Superior temporal gyrus (tissue), 1 donor: ENCODE results near the gene MED27.
A peak's percentile ranks its signal among the peaks of the same experiment; 100 is the strongest.
"Not testable (repeated sequence)": the region's sequence is repeated elsewhere in the genome, so short reads cannot be mapped to it uniquely, and the experiment has no call there.

Experiments used
- DNase-seq: peaks from one replicate; pipeline ENCODE4 v3.0.0-alpha.2; 2016; ENCODE audit errors: extremely low spot score

The MED27 gene

DNA sequence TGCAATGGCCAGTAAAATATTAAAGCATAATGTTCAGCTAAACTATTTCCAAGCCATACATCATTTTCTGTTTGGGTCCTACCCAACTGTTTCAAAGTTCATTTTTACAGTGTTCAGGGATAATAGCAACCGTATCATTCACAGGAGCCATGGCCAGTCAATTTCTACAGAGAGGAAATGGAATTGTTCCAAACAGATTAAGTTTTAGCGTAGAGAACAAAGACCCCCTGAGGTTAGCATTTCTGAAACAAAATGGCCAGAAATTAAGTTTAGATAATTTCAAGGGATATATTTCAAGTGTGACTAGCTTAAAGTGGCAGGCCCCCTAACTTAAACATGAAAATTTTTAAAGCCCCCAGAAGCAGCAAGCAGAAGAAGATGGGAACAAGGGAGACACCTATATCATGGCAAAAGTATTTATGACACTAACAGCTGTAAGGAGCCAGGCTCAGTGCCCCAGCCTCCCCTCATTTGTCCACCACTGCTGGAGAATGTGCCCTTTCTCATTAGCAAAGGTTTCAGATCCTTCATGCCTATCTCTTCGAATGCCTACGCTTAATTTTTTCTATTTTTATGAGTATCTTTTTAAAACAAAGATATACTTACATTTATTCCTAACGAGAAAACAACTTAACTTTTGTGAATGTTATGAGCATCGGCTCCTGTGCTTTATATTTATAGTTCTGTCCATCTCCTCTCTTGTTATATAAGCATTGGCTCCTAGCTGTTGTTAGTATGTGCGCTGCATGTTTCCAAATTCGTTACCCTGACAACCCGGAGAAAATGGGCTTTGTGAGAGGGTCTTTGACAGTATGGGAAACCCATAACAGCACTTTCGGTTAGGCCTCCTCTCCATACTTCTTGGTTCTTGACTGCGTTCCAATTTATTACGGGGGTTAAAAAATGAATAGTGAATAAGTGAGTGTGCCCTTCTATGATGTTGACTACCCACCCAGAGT, 116.3 kb downstream of the MED27 start:
- no peak for DNase-seq

DNA sequence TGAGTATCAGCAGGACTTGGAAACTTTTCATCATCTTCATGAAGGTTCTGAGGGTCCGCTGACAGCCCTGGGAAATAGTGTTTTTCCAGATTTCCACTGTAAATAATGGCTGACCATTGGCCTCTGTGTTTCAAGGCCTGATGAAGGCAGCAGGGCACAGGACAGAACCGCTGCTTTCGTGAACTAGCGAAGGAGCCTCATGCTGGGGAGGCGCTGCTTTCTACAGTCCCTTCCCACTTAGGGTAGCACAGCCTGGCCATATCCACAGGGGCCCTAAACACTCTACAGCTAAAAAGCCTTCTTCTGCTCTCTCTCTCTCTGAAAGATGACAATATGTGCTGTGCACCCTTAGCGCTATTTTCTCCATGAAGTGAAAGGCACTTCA, 118.2 kb downstream of the MED27 start:
- no peak for DNase-seq

DNA sequence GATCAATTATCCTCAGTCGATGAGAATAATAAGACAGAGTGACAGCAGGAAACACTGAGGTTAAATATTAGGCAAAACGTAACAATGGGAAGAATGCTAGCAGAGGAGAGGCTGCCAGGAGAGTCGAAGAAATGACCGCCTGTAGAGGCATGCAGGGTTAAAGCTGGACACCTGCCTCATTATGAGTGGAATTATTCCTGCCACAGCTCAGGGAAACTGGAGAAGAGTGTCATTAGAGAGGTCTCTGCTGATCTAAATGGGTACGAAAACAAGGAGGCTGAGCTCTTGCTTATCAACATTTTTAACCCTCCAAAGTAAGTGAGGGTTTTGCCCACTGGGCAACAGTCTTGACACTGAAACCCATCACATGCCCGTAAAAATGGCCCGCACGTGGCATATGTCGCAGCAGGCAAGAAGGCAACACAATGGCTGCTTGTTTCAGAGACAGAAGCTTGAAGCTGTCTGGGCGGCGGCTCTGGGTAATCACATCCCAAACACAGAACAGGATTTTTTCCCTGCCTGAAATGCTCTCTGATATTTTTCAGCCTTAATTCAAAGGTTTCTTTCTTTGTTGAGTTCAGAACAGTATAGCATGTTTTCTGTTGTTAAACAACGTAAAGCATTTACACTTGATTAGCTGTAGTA, 118.7 kb downstream of the MED27 start:
- DNase-seq = peak; percentile 90

DNA sequence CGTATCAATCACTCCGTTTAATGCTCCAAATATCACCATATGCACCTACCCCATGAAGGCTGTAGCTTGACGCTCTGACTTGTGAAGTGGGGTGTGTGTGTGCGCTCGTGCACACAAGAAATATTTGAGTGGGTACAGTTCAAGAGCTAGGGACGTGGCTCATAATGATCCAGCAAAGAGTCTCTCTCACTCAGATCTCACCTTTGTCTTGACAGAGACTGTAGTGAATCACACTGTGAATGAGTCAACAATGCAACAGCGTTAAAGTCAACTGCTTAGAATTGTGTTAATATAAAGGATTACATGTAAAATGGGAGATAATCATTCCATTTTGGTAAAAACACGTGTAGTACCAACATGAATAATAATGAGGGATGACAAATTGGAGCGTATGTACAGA, 119.4 kb downstream of the MED27 start:
- DNase-seq = no peak

DNA sequence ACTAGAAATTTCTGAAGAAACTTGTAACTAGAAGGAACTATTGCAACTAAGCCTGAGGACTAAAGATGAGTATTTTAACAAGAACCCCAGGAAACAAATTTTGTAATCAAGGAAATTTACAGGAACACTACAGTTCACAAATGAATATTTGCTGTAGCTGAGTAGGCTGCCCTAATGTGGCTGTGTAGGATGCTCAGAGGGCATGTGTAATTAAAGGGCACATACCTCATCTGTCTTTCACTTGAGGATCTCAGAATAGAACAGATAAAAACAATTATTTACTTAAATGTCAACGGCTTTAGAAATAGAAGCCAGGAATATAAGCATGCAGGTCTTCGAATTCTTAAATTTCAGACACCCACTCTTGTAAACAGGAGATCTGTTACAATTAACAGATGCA, 119.8 kb downstream of the MED27 start:
- no peak for DNase-seq

DNA sequence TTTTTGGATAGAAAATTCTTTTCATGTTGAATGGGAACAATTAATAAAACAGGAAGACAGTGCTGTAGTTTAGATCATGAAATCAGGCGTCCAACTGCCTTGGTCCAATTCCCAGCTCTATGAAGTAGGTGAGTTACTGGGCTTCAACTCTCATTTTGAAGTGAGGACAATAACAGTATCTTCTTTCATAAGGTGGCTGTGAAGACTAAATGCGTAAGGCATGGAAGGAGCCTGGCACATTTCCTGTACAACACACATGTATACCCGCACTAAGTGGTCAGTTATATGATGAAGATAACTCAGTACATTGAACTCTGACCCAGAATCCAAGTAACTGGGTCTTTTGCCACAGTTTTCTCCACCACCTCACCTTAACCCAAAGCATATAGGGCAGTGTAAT, 120.6 kb downstream of the MED27 start:
- DNase-seq = no peak

DNA sequence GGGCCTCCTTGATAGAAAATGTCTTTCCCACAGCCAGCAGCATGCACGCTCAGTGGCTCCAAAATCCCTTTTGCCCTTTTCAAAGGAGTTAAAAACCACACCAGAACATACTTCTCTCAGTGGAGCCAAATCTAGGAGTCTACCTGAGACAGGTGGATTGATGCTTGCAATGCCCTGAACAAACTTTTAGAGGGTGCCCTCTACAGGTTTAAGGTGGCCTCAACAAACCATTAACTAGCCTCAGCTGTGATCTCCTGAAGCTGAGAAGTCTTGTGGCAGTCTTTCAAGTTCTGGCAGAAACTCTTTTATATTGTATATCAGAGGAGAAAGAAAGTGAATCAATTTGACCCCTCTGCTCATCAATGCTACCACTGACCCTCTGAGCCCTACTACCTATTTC, 125.4 kb downstream of the MED27 start:
- no peak for DNase-seq

DNA sequence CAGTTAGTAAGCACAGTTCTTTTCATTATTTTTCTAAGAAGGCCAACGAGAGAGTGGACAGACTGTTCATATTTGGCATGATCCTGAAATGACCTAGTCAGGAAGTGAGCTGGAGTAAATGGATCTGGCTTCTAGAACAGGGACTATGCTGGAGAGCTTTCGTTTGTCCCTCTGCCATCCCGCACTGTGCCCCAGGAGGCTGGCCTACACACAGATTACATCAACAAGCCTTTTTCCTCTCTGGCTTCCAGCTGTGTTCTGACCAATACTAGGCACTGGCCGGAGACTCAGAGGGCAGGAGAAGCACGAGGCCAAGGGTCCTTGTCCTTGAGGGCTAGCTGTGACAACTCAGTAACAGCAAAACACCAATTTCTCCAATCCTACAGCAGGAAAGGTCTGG, 127.8 kb downstream of the MED27 start:
- DNase-seq = no peak

DNA sequence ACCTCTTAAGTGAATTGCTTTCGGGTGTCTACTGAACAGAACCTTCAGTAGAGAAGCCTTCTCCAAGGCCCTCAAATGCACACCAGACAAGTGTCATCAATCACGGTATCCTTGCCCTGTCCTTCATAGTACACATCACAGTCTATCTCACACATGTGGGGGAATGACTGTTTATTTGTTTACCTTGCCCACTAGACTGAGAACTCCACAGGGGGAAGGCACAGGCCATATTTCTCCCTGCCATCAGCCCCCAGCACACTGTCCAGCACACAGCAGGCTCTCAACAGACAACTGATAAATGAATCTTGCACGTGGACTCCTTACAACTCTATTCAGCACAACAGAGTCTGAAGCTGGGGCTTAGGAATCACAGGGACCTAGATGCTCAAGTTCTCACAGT, 128.5 kb downstream of the MED27 start:
- DNase-seq = no peak

DNA sequence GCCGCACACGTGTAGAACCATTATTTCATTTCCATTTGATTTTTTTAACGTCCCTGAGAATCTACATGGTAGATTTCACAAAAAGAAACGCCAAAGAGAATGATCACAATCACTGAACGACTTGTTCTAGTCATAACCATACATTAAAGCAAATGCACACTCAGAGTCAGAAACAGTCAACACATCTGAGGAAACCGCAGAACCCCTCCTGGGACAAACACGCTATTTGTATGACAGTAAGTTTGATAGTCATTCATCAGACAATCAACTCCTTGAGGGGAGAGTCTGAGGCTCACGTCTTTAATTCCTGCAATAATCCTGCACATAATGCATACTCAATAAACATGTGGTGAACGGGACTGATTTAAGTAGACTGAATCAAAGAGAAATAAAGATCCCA, 129.2 kb downstream of the MED27 start:
- DNase-seq = no peak

DNA sequence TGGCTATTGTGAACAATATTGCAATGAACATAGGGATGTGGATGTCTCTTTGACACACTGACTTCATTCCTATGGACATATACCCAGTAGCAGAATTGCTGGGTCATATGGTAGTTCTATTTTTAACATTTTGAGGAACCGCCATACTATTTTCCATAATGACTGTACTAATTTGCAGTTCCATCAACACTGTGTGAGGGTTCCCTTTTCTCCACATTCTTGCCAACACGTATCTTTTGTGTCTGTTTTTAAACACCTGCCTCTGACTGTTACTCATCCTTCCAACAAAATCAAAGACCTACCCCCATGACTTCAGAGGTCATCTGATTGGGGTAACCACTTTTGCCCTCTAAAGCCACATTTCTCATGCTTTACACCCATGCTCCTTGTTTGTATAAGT, 133.5 kb downstream of the MED27 start:
- DNase-seq = no peak

DNA sequence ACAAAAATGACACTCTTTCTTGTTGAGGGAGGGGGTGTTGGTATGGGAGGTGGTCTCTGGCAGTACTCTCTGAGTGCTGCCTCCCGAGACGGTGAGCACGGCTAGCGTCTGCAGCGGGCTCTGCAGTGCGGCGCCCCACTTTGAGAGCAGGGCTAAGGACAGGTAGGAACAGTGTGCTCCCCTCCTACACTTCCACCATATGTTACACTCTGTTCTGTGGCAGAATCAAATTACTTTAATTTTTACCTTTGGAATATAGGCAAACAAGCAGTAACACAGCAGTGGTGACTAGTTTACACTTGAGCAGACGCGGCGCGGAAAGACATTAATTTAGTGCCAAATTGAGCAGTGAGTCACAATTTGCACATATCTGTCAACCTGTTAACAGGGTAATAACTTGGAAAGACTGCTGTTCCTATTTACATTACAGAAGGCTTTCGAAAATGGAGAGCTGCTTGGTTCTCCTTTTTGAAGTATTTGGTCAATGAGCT, 136.3 kb downstream of the MED27 start:
- peak; percentile 65 for DNase-seq

DNA sequence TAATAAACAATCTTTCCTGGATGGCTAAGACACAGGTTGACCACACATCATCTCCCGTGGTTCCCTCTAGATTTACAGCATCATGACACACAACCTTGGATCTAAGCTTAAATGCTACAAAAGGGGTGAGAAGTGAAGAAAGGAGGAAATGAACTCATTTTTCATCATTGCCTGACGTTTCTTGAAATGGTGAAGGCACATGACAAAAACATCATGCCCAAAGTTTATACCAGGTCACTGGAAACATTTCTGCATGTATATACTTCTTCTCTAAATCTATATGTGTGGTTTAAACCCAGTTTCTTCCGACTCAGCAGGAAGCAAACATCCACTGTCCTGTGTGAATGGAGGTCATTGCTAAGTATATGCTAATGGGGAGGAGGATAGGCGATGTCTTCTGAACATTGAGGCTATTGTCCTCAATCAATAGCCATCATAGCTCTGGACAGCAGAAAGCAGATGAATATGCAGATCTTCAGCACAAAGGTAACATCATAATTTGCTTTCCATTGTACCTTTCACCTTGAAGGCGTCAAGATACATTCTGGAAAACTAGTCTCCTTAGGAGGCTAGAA, 137.4 kb downstream of the MED27 start:
- DNase-seq = no peak

DNA sequence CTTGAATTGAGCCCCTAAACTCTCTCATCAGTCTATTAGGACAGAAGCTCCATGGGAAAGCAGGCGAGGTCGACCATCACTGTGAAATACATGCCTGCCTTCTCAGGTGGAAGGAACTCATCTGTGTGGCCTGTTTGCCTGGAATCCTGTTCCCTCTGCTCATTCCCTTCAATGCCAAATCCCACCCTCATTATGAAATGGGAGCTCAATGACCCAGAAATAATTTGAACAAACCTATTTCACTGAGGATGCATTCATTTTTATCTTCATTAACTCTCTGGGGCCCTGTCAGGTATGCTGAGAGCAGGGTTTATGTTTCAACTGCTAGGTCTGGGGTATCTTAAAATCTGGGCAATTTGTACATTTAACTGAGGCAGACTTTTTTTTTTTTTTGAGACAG, 142.2 kb downstream of the MED27 start:
- DNase-seq = no peak

DNA sequence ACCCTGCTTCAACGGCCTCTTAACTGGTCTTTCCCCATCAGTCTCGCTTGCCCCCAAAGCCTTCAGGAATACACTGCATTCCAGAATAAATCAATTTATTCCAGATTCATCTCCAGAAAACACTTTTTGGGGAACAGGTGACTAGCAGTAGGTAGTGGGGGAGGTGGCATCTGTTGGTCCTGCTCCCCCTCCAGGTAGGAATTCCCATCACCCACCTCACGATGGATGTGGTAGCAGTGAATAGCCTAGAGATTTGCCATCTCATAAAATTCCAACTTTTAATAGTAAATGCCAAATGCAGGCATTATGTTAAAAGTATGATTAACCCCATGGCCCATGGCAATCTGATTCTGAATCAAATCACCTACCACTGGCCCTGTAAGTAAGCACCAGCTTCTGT, 142.7 kb downstream of the MED27 start:
- no peak for DNase-seq

DNA sequence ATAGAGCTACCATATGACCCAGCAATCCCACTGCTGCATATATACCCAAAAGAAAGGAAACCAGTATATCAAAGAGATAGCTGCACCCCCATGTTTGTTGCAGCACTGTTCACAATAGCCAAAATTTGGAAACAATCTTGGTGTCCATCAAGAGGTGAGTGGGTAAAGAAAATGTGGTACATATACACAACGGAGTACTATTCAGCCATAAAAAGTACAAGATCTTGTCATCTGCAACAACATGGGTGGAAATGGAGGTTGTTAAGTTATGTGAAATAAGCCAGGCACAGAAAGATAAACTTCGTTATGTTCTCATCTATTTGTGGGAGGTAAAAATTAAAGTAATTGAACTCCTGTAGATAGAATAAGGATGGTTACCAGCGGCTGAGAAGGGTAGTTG, 145.0 kb downstream of the MED27 start:
- DNase-seq = no peak

DNA sequence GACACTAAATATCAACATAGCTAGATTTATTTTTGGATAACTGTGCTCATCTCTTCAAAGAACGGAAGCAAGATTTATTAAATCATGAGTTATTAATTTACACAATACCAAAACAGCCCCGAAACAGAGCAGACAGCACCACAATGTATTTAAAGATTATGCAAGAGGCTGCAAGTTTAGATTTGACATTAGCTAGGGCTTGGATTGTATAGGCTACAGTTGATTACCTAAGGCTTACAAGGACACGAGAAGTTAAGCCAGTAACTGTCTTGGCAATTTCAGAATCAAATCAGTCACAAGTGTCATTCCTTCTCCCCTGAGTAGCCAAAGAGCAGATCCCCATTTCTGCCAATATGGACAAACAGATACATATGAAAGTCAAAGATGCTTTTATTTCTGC, 152.6 kb downstream of the MED27 start:
- no peak for DNase-seq

DNA sequence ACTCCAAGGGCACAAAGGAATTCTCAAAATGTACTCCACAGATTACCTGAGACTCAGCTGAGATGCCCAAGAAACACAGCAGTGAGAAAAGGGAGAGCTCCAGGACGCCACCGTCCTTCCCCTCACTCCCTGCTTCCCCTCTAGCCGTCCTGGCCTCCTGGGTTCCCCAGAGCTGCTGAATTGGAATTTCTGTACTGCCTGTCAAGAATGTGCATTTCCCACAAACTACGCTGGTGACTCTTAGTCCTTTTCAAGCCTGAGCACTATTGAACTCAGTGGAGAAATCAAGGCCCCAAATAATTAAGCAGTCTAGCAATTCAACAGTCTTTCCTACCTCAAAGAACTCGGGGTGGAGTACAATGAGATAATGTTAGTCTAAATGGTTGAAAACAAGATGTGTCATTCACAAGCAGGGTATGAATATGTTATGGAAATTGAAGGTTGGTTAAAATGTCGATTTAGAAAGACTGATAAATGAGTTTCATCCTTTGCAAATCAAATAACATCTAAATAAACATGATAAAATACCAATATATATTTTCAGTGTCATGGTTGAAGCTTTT, 153.2 kb downstream of the MED27 start:
- DNase-seq = no peak

DNA sequence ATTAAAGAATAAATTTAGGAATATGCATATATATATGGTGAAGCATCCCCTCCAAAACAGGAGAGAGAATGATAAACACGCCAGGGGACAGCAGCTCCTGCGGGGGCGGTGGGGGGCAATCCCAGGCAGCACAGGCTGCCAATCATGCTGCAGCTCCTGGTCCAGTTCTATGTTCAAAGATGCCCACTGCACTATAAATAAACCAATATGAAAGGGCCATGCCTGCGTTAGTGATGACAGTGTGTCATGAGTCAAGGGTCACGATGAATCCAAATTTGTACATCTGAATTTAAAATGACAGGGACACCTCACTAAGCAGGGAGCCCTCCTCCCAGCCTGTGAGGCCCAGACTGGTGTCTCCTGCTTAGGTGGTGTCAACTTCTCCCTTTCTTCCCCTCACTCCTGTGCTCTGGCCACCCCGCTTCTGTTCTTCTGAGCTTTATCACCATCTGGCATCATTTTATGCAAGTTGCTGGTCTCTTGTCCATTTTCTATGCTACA, 153.9 kb downstream of the MED27 start:
- DNase-seq = no peak

DNA sequence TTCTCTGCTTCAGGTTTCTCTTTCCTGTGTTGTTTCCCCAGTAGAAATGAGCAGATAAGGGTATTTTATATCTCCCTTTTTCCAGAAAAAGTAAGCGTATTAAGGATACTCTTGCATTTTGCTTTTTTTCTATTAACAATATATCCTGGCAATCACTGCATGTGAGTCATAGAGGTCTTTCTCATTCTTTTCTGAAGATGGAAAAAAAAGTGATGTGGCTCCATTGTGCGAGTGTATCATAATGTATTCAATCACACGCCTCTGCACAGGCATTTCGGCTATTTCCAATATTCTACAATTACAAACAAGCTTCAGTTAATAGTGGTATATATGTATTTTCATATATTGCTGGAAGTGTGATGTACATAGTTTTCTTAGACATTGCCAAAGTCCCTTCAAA, 155.9 kb downstream of the MED27 start:
- no peak for DNase-seq

DNA sequence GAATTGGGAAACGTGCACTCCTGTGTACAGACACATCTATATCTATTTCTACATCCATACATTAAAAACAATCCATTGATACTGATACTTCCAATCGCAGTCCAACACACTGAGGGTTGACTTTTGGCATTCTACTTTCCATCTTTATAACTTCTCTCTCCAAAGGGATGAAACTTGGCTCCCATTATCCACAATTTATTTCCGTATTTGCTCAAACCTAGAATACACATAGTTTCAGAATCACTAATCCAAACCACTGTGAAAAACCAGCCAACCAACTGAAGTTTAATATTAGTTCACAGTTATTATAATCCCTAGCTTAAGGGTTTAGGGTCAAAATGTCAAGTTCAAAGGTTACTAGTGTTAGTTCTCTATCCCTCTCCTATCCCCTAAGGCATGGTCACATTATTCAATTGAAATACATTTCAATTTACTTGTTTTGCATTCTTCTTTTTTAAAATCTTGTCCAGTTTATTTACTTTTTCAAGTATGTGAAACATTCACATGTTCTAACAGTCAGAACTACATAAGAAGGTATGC, 156.5 kb downstream of the MED27 start:
- DNase-seq = no peak

DNA sequence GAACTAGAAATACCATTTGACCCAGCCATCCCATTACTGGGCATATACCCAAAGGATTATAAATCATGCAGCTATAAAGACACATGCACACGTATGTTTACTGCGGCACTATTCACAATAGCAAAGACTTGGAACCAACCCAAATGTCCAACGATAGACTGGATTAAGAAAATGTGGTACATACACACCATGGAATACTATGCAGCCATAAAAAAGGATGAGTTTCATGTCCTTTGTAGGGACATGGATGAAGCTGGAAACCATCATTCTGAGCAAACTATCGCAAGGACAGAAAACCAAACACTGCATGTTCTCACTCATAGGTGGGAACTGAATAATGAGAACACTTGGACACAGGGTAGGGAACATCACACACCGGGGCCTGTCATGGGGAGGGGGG, 158.0 kb downstream of the MED27 start:
- DNase-seq = not testable (repeated sequence)
